MM.1S (cell line): Measurements from ENCODE around the gene PRDM10.

Experiments
- CTCF ChIP-seq: fragments of 300-600 bp; sonication (generic); IDR thresholded peaks from 2 replicates; pipeline ENCODE4 v1.5.1; 2016; ENCODE audit warnings: antibody characterized with exemption, low read length, mixed read lengths
- EZH2 ChIP-seq: fragments of 300-600 bp; sonication (generic); optimal IDR thresholded peaks from 2 replicates; pipeline ENCODE3; 2017; ENCODE audit warnings: low read depth, mild to moderate bottlenecking, antibody characterized with exemption, low read length, mixed read lengths
- EZH2phosphoT487 ChIP-seq: fragments of 300-600 bp; sonication (generic); IDR thresholded peaks from 2 replicates; pipeline ENCODE4 v1.6.1; 2018; ENCODE audit warnings: antibody characterized with exemption, low read length

GRCh38 chr11:129896062-129896461 lies 106.6 kb downstream of the PRDM10 start:
- no peak for TF ChIP-seq CTCF
- no peak for TF ChIP-seq EZH2
- no peak for TF ChIP-seq EZH2phosphoT487
